Fibroblast of pulmonary artery (primary cell): ENCODE results near the gene FAM222A.

Experiments
- DNase-seq: peaks from one replicate; pipeline ENCODE4 v3.0.0-alpha.2; 2010; ENCODE audit warnings: low read depth
- H3K4me3 ChIP-seq: replicated peaks from 2 replicates; pipeline ENCODE4 v1.5.1; 2011; ENCODE audit warnings: low read depth, mild to moderate bottlenecking, control low read depth, low read length, moderate library complexity
- TF ChIP-seq, protein P1 (sequence below): IDR thresholded peaks from 2 replicates; pipeline ENCODE4 v1.5.1; 2011; ENCODE audit warnings: mild to moderate bottlenecking, control low read depth, low read length, inconsistent platforms; ENCODE audit errors: missing control alignments

The FAM222A gene

GRCh38 chr12:109765446-109765810 is 51.8 kb downstream of the FAM222A start:
- no peak for DNase-seq
- TF ChIP-seq, protein P1, sequence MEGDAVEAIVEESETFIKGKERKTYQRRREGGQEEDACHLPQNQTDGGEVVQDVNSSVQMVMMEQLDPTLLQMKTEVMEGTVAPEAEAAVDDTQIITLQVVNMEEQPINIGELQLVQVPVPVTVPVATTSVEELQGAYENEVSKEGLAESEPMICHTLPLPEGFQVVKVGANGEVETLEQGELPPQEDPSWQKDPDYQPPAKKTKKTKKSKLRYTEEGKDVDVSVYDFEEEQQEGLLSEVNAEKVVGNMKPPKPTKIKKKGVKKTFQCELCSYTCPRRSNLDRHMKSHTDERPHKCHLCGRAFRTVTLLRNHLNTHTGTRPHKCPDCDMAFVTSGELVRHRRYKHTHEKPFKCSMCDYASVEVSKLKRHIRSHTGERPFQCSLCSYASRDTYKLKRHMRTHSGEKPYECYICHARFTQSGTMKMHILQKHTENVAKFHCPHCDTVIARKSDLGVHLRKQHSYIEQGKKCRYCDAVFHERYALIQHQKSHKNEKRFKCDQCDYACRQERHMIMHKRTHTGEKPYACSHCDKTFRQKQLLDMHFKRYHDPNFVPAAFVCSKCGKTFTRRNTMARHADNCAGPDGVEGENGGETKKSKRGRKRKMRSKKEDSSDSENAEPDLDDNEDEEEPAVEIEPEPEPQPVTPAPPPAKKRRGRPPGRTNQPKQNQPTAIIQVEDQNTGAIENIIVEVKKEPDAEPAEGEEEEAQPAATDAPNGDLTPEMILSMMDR, result no peak
- no peak overlapping the region for H3K4me3 ChIP-seq

- DNase-seq, result no peak
- H3K4me3 ChIP-seq, result no peak overlapping the region
- TF ChIP-seq, protein P1, result no peak
These were observed 52.7 kb downstream of the FAM222A start for GRCh38 chr12:109766251-109766778.

GRCh38 chr12:109767456-109767855 is 53.8 kb downstream of the FAM222A start:
- DNase-seq, result no peak
- H3K4me3 ChIP-seq, result no peak overlapping the region
- TF ChIP-seq, protein P1, result no peak

DNA sequence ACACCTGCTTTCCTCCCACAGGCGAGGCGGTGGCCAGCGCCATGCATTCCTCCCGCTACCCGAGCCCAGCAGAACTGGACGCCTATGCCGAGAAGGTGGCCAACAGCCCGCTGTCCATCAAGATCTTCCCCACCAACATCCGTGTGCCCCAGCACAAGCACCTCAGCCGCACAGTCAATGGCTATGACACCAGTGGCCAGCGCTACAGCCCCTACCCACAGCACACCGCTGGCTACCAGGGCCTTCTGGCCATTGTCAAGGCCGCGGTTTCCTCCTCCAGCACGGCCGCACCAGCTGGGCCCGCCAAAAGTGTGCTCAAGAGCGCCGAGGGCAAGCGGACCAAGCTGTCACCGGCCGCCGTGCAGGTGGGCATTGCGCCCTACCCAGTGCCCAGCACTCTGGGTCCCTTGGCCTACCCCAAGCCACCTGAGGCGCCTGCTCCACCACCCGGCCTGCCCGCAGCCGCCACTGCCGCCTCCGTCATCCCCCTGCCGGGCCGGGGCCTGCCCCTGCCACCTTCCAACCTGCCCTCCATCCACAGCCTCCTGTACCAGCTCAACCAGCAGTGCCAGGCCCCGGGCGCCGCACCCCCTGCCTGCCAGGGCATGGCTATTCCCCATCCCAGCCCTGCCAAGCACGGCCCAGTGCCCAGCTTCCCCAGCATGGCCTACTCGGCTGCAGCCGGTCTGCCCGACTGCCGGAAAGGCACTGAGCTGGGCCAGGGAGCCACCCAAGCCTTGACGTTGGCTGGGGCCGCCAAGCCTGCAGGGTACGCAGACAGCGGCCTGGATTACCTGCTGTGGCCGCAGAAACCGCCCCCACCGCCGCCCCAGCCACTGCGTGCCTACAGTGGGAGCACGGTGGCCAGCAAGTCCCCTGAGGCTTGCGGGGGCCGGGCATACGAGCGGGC is 54.6 kb downstream of the FAM222A start:
- TF ChIP-seq, protein P1, result no peak
- no peak overlapping the region for H3K4me3 ChIP-seq
- DNase-seq, result no peak

DNA sequence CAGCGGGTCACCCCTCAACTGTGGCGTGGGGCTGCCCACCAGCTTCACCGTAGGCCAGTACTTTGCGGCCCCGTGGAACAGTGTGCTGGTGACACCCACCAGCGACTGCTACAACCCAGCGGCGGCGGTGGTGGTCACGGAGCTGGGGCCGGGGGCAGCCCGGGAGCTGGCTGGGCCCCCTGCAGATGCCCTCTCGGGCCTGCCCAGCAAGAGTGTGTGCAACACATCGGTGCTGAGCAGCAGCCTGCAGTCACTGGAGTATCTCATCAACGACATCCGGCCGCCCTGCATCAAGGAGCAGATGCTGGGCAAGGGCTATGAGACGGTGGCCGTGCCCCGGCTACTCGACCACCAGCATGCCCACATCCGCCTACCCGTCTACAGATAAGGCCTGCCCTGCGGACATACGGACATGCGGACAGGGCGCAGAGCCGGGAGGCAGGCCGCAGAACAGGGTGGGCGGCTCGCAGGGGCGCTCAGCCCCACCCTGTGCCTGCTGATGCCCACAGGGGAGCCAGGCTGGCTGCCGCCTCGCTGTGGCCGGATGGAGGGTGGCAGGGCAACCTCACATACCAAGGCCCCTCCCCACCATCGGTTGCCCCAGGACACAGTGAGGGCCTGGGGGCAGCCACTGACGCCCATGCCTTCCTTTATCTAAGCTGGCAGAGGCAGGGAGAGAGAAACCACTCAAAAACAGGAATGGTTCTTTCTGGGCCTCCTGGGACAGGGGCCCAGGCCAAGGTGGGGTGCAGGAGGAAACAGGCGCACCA is 55.5 kb downstream of the FAM222A start:
- H3K4me3 ChIP-seq, result no peak overlapping the region
- TF ChIP-seq, protein P1, result no peak
- no peak for DNase-seq

DNA sequence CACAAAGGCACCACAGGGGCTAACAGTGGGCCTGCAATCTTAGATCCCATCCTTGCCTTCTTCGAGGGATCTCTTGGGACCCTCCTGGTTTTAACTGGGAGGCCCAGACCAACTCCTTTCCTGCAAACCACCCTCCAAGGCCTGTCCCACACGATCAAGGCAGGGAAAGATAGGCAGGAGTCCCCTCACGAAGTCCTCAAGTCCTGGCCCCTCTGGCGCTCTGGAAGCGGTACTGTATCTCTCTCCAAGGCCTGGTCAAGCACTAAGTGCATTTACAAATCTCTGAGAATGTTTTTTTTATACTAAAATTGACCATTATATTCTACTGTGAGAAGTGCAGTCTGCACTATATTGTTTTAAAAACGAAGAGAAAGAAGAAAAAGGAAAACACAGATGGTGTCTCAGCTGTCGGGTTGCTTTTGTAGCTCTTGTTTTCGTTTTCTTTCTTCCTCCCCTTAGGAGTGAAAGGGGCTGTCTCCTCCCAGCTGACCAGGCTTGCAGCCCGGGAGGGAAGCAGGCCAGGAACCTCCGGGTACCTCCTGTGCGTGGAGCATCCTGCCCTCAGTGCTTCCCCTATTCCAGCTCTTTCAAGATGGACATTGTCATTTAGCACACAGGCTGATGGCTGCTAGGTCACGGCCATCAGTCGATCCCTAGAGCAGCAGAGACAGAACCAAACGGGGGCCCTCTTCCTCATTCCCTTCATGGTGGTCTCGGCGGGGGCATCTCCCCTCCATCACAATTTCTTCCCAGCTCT is 56.7 kb downstream of the FAM222A start:
- TF ChIP-seq, protein P1, result no peak
- no peak overlapping the region for H3K4me3 ChIP-seq
- no peak for DNase-seq
